ENCODE results near the gene TAF15. TPM values are rescaled to one million over a fixed set of nuclear protein-coding genes. Genes with fewer than 3 reads are reported as not detected.
A peak's percentile ranks its signal among the peaks of the same experiment; 100 is the strongest.

Gene TAF15
- total RNA-seq, 2 donors from 2014 or later: 112 to 143 TPM

- ATAC-seq: no peak
- intact Hi-C loops (cut with DNase I, micrococcal nuclease): loop anchor here in 1 of 2 donors (5.0 kb wide), 1 partner anchor 46 kb away; the partner anchor contains the start of gene C17orf50
- no peak for DNase-seq
Observed at GRCh38 chr17:35808240-35808961, 883 bp upstream of the TAF15 start.

GRCh38 chr17:35809855-35810461, 674 bp downstream of the TAF15 start:
- intact Hi-C loops (cut with DNase I, micrococcal nuclease): loop anchor here in 1 of 2 donors (5.0 kb wide), 1 partner anchor 48 kb away; the partner anchor contains the start of gene C17orf50
- ATAC-seq (no peak), DNase-seq (peak in 1 of 2 donors; percentile 60)

GRCh38 chr17:35811759-35812158, 2.5 kb downstream of the TAF15 start:
- ATAC-seq (no peak), DNase-seq (no peak)
- intact Hi-C loops (cut with DNase I, micrococcal nuclease): no loop called here

GRCh38 chr17:35812456-35812855, 3.2 kb downstream of the TAF15 start:
- intact Hi-C loops (cut with DNase I, micrococcal nuclease): no loop called here
- ATAC-seq (no peak), DNase-seq (no peak)

GRCh38 chr17:35816723-35817122, 7.4 kb downstream of the TAF15 start:
- ATAC-seq: no peak
- intact Hi-C loops (cut with DNase I, micrococcal nuclease): no loop called here
- no peak for DNase-seq

- intact Hi-C loops (cut with DNase I, micrococcal nuclease): no loop called here
- DNase-seq (no peak), ATAC-seq (no peak)
Observed at GRCh38 chr17:35817196-35817595, 7.9 kb downstream of the TAF15 start.

- DNase-seq: no peak
- no peak for ATAC-seq
Observed at GRCh38 chr17:35819455-35819854, 10.2 kb downstream of the TAF15 start.

GRCh38 chr17:35821308-35821707, 12.0 kb downstream of the TAF15 start:
- intact Hi-C loops (cut with DNase I, micrococcal nuclease): no loop called here
- DNase-seq: no peak
- no peak for ATAC-seq

More at GRCh38 chr17:35819455-35819854, 10.2 kb downstream of the TAF15 start:
- intact Hi-C loops (cut with DNase I, micrococcal nuclease): no loop called here

GRCh38 chr17:35825206-35825605, 15.9 kb downstream of the TAF15 start:
- intact Hi-C loops (cut with DNase I, micrococcal nuclease): no loop called here
- no peak for ATAC-seq
- no peak for DNase-seq

GRCh38 chr17:35841101-35841500, 31.8 kb downstream of the TAF15 start:
- intact Hi-C loops (cut with DNase I, micrococcal nuclease): no loop called here
- ATAC-seq: no peak
- no peak for DNase-seq

GRCh38 chr17:35841505-35841904, 32.2 kb downstream of the TAF15 start:
- intact Hi-C loops (cut with DNase I, micrococcal nuclease): no loop called here
- no peak for ATAC-seq

GRCh38 chr17:35842239-35842638, 33.0 kb downstream of the TAF15 start:
- ATAC-seq (no peak), DNase-seq (no peak)
- intact Hi-C loops (cut with DNase I, micrococcal nuclease): no loop called here

More at GRCh38 chr17:35841505-35841904, 32.2 kb downstream of the TAF15 start:
- no peak for DNase-seq

- no peak for ATAC-seq
- DNase-seq: no peak
- intact Hi-C loops (cut with DNase I, micrococcal nuclease): no loop called here
Observed at GRCh38 chr17:35843698-35844097, 34.4 kb downstream of the TAF15 start.

- DNase-seq (no peak), ATAC-seq (no peak)
- intact Hi-C loops (cut with DNase I, micrococcal nuclease): no loop called here
Observed at GRCh38 chr17:35844547-35844946, 35.3 kb downstream of the TAF15 start.

GRCh38 chr17:35846055-35846809, 36.9 kb downstream of the TAF15 start:
- intact Hi-C loops (cut with DNase I, micrococcal nuclease): no loop called here
- DNase-seq (no peak), ATAC-seq (no peak)

- ATAC-seq (no peak), DNase-seq (no peak)
- intact Hi-C loops (cut with DNase I, micrococcal nuclease): no loop called here
Observed at GRCh38 chr17:35847006-35847405, 37.7 kb downstream of the TAF15 start.

- intact Hi-C loops (cut with DNase I, micrococcal nuclease): no loop called here
- ATAC-seq (peak; percentile 56), DNase-seq (no peak)
Observed at GRCh38 chr17:35847633-35848373, 38.5 kb downstream of the TAF15 start.

- peak; percentile 74 for ATAC-seq
- intact Hi-C loops (cut with DNase I, micrococcal nuclease): no loop called here
- DNase-seq: peak in 1 of 2 donors; percentile 41
Observed at GRCh38 chr17:35849469-35850348, 40.4 kb downstream of the TAF15 start.
